IMR-90 (cell line): ENCODE measurements around the gene SERPIND1. TPM values are rescaled to one million over a fixed set of nuclear protein-coding genes. Genes with fewer than 3 reads are reported as not detected.

Experiments
- ATAC-seq: fragments of 200-7000 bp; cut with Tn5 transposase; 2 replicates; pipeline ENCODE4 v1.9.1; 2020; ENCODE audit warnings: low read depth, mild to moderate bottlenecking, moderate library complexity
- BruUV-seq: library from RNA; stranded (reverse); fragments of 400-500 nt; replicated peaks from 2 replicates; lab custom pipeline; 2021; lab: Mats Ljungman, UMichigan
- CTCF ChIA-PET: fragments of 300-600 bp; formaldehyde crosslinking; extraction: SDS; loops from one replicate; lab custom pipeline; 2021; ENCODE audit warnings: antibody characterized with exemption; lab: Yijun Ruan, JAX
- POLR2A ChIA-PET: fragments of 300-600 bp; sonication (Branson Sonifier 250); formaldehyde crosslinking; loops from one replicate; lab custom pipeline; 2022; ENCODE audit warnings: antibody characterized with exemption; ENCODE audit not compliant: unreplicated experiment; lab: Charles Lee
- DNase-seq: peaks from one replicate; pipeline ENCODE4 v3.0.0; 2013
- H2AFZ ChIP-seq: replicated peaks from 2 replicates; pipeline ENCODE3; 2013; ENCODE audit warnings: low read length, mild to moderate bottlenecking; ENCODE audit not compliant: poor library complexity
- H2AK5ac ChIP-seq: 2 replicates; pipeline ENCODE4 v1.6.1; 2013; ENCODE audit warnings: low read depth, low read length, inconsistent platforms
- H2AK9ac ChIP-seq: replicated peaks from 2 replicates; pipeline ENCODE3; 2013; ENCODE audit warnings: mild to moderate bottlenecking, low read depth, low read length, moderate library complexity; ENCODE audit not compliant: poor library complexity
- H2BK120ac ChIP-seq: 2 replicates; pipeline ENCODE4 v1.6.1; 2013; ENCODE audit warnings: low read depth, low read length, inconsistent platforms
- H2BK15ac ChIP-seq: 3 replicates; pipeline ENCODE4 v1.6.1; 2013; ENCODE audit warnings: low read depth, low read length, inconsistent platforms
- H2BK20ac ChIP-seq: 2 replicates; pipeline ENCODE4 v1.6.1; 2013; ENCODE audit warnings: low read depth, mild to moderate bottlenecking, inconsistent platforms, low read length, moderate library complexity
- H2BK5ac ChIP-seq: 2 replicates; pipeline ENCODE4 v1.6.1; 2013; ENCODE audit warnings: mild to moderate bottlenecking, low read depth, low read length, inconsistent platforms; ENCODE audit not compliant: poor library complexity, severe bottlenecking
- H3K14ac ChIP-seq: replicated peaks from 2 replicates; pipeline ENCODE4 v1.6.1; 2013; ENCODE audit warnings: low read depth, low read length, inconsistent platforms
- H3K18ac ChIP-seq: 2 replicates; pipeline ENCODE4 v1.6.1; 2013; ENCODE audit warnings: low read depth, low read length, control low read depth
- H3K23ac ChIP-seq: 2 replicates; pipeline ENCODE4 v1.6.1; 2013; ENCODE audit warnings: low read depth, low read length, inconsistent platforms
- H3K27ac ChIP-seq: 2 replicates; pipeline ENCODE4 v1.5.1; 2013; ENCODE audit warnings: mild to moderate bottlenecking, control low read depth, low read length; ENCODE audit not compliant: insufficient read depth
- H3K27me3 ChIP-seq: 2 replicates; pipeline ENCODE4 v1.6.1; 2013; ENCODE audit warnings: low read length; ENCODE audit not compliant: control insufficient read depth, insufficient read depth
- H3K36me3 ChIP-seq: 2 replicates; pipeline ENCODE4 v1.6.1; 2013; ENCODE audit warnings: low read length, mixed read lengths; ENCODE audit not compliant: control insufficient read depth, insufficient read depth
- H3K4ac ChIP-seq: 2 replicates; pipeline ENCODE4 v1.6.1; 2013; ENCODE audit warnings: low read depth, low read length, inconsistent platforms
- H3K4me1 ChIP-seq: 2 replicates; pipeline ENCODE4 v1.6.1; 2013; ENCODE audit warnings: low read length, mixed read lengths; ENCODE audit not compliant: control insufficient read depth, insufficient read depth
- H3K4me2 ChIP-seq: 2 replicates; pipeline ENCODE4 v1.6.1; 2013; ENCODE audit warnings: low read depth, mild to moderate bottlenecking, control low read depth, low read length, moderate library complexity
- H3K4me3 ChIP-seq: 2 replicates; pipeline ENCODE4 v1.5.1; 2013; ENCODE audit warnings: low read depth, mild to moderate bottlenecking, control low read depth, low read length, moderate library complexity; ENCODE audit not compliant: insufficient read depth
- H3K56ac ChIP-seq: 2 replicates; pipeline ENCODE4 v1.6.1; 2013; ENCODE audit warnings: low read length, inconsistent platforms; ENCODE audit not compliant: insufficient read depth; ENCODE audit errors: extremely low read depth
- H3K79me1 ChIP-seq, 2 experiments: 2 replicates each; pipeline ENCODE4 v1.6.1; 2013; ENCODE audit warnings: low read length in 2 of 2, inconsistent platforms in 1 of 2, low read depth in 1 of 2
- H3K9ac ChIP-seq: 2 replicates; pipeline ENCODE4 v1.6.1; 2013; ENCODE audit warnings: low read depth, low read length, control low read depth
- H3K9me1 ChIP-seq: 2 replicates; pipeline ENCODE4 v1.6.1; 2013; ENCODE audit warnings: low read length, inconsistent platforms; ENCODE audit not compliant: insufficient read depth
- H3K9me3 ChIP-seq: 2 replicates; pipeline ENCODE4 v1.6.1; 2013; ENCODE audit warnings: low read length; ENCODE audit not compliant: control insufficient read depth, insufficient read depth
- H4K20me1 ChIP-seq: 2 replicates; pipeline ENCODE4 v1.6.1; 2013; ENCODE audit warnings: low read length, inconsistent platforms; ENCODE audit not compliant: insufficient read depth
- H4K5ac ChIP-seq: 2 replicates; pipeline ENCODE4 v1.6.1; 2013; ENCODE audit warnings: mild to moderate bottlenecking, low read depth, low read length, control low read depth
- H4K8ac ChIP-seq, 2 experiments: 2 replicates each; pipeline ENCODE4 v1.6.1; 2013; ENCODE audit warnings: low read depth in 2 of 2, low read length in 2 of 2, control low read depth in 1 of 2, inconsistent platforms in 1 of 2
- H4K91ac ChIP-seq: 2 replicates; pipeline ENCODE4 v1.6.1; 2013; ENCODE audit warnings: low read depth, low read length, inconsistent platforms; ENCODE audit not compliant: insufficient read depth
- BHLHE40 ChIP-seq: fragments of 150-350 bp; IDR thresholded peaks from 2 replicates; pipeline ENCODE4 v1.6.1; 2016; ENCODE audit warnings: mild to moderate bottlenecking, low read depth, low read length
- CEBPB ChIP-seq: IDR thresholded peaks from 2 replicates; pipeline ENCODE4 v1.6.1; 2012; ENCODE audit warnings: low read depth, low read length, improper control_type of control experiment
- CHD1 ChIP-seq: IDR thresholded peaks from 2 replicates; pipeline ENCODE4 v1.6.1; 2012; ENCODE audit warnings: low read depth, low read length, improper control_type of control experiment
- MXI1 ChIP-seq: IDR thresholded peaks from 2 replicates; pipeline ENCODE4 v1.6.1; 2012; ENCODE audit warnings: low read depth, mild to moderate bottlenecking, low read length, moderate library complexity, borderline replicate concordance
- NFE2L2 ChIP-seq: fragments of 150-350 bp; IDR thresholded peaks from 2 replicates; pipeline ENCODE4 v1.6.1; 2016; ENCODE audit warnings: low read depth, mild to moderate bottlenecking, low read length
- POLR2A ChIP-seq: IDR thresholded peaks from 2 replicates; pipeline ENCODE4 v1.6.1; 2012; ENCODE audit warnings: mild to moderate bottlenecking, low read depth, low read length
- RAD21 ChIP-seq: IDR thresholded peaks from 2 replicates; pipeline ENCODE4 v1.6.1; 2012; ENCODE audit warnings: low read length, improper control_type of control experiment
- RCOR1 ChIP-seq: IDR thresholded peaks from 2 replicates; pipeline ENCODE4 v1.6.1; 2012; ENCODE audit warnings: mild to moderate bottlenecking, low read length, improper control_type of control experiment; ENCODE audit not compliant: insufficient replicate concordance
- RFX5 ChIP-seq: IDR thresholded peaks from 2 replicates; pipeline ENCODE4 v1.8.0; 2012; ENCODE audit warnings: low read depth, mild to moderate bottlenecking, low read length, moderate library complexity
- SMC3 ChIP-seq: fragments of 150-350 bp; IDR thresholded peaks from 2 replicates; pipeline ENCODE4 v1.6.1; 2016; ENCODE audit warnings: low read depth, mild to moderate bottlenecking, antibody characterized with exemption, low read length, moderate library complexity
- WGBS, 2 experiments: methylation state at CpG; one replicate each; pipeline versions ENCODE4 v1.1.5 to v1.1.7; 2013; ENCODE audit warnings: missing lambda C conversion rate in 2 of 2; ENCODE audit not compliant: insufficient read length in 1 of 2; ENCODE audit errors: extremely low coverage in 2 of 2; 5-methylcytosine and 5-hydroxymethylcytosine counted together
- dilution Hi-C: fragments of 300-500 bp; cut with HindIII; formaldehyde crosslinking; loops from one replicate; pipeline ENCODE4 v1.14.3; 2018; ENCODE audit warnings: low sequenced_read_pairs; ENCODE audit not compliant: unreplicated experiment
- in situ Hi-C: fragments of 300-500 bp; cut with MboI; formaldehyde crosslinking; loops from 3 replicates; pipeline ENCODE4 v1.14.3; 2019; ENCODE audit warnings: low sequenced_read_pairs, inconsistent platforms, mixed read lengths
- intact Hi-C: fragments of 100-400 bp; cut with micrococcal nuclease; formaldehyde crosslinking; loops from 2 replicates; pipeline ENCODE4 v1.10.0; 2022
- polyA plus RNA-seq, 3 experiments: library from polyadenylated mRNA; depleted of rRNA; stranded (reverse); fragments of >200 nt; gene quantifications; 2 replicates each; pipeline ENCODE4 v1.2.3, GENCODE V29; 2012; ENCODE audit warnings: low replicate concordance in 1 of 3
- total RNA-seq: library from RNA; depleted of rRNA; stranded (reverse); fragments of >200 nt; gene quantifications from 2 replicates; pipeline ENCODE4 v1.2.3, GENCODE V29; 2012
- TF ChIP-seq, protein P1 (sequence below): fragments of 150-350 bp; IDR thresholded peaks from 2 replicates; pipeline ENCODE4 v1.6.1; 2016; ENCODE audit warnings: low read depth, mild to moderate bottlenecking, low read length, moderate library complexity, borderline replicate concordance
- TF ChIP-seq, protein P2 (sequence below): fragments of 150-350 bp; IDR thresholded peaks from 2 replicates; pipeline ENCODE4 v1.6.1; 2017; ENCODE audit warnings: mild to moderate bottlenecking, antibody characterized with exemption, low read length, low read depth

Gene SERPIND1
- total and polyA plus RNA-seq, 2 of the 4 experiments (the other 2 are of a cell fraction): 0.12 TPM; not detected in 1

DNA sequence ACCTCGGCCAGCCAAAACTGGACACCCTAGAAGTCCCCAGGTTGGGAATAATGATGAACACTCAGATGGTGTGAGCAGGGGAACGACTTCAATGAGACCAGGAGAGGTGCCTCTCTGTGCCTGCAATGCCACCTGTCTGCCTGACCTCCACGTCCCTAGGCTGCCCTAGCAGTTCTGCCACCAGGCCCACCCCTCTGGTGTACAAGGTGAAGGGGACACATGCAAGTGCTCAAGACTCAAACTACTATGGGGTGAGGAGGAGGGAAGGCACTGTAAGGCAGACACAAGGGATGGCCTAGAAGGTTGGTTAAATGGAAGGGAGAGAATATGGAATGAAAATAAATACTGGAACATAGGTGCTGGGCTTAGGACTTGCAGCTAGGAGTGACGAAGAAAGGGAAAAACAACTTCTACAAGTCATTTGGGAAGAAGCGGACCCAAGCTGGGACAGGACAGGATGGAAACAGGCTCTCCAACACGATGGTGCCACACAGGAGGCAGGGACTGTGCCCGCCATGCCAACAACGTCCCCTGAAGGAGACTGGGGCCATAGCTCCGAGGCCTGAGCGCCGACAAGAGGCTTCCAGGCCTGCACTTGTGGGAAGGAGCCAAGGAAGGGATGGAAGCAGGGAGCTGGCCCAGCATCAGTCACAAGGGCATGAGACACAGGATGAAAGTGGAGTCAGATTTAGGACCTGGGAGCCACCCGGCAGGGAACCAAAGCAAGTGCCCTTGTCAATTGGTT, 18.5 kb downstream of the SERPIND1 start:
- TF ChIP-seq POLR2A: no peak
- no peak for TF ChIP-seq RFX5
- TF ChIP-seq SMC3: no peak
- TF ChIP-seq RAD21: no peak
- TF ChIP-seq, protein P1, sequence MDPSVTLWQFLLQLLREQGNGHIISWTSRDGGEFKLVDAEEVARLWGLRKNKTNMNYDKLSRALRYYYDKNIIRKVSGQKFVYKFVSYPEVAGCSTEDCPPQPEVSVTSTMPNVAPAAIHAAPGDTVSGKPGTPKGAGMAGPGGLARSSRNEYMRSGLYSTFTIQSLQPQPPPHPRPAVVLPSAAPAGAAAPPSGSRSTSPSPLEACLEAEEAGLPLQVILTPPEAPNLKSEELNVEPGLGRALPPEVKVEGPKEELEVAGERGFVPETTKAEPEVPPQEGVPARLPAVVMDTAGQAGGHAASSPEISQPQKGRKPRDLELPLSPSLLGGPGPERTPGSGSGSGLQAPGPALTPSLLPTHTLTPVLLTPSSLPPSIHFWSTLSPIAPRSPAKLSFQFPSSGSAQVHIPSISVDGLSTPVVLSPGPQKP: no peak
- TF ChIP-seq BHLHE40: no peak
- TF ChIP-seq MXI1: no peak
- TF ChIP-seq, protein P2, sequence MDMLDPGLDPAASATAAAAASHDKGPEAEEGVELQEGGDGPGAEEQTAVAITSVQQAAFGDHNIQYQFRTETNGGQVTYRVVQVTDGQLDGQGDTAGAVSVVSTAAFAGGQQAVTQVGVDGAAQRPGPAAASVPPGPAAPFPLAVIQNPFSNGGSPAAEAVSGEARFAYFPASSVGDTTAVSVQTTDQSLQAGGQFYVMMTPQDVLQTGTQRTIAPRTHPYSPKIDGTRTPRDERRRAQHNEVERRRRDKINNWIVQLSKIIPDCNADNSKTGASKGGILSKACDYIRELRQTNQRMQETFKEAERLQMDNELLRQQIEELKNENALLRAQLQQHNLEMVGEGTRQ: no peak
- no peak for TF ChIP-seq CEBPB
- TF ChIP-seq NFE2L2: no peak
- TF ChIP-seq CHD1: no peak
- no peak for TF ChIP-seq RCOR1
- H3K56ac ChIP-seq: no peak overlapping the region
- ChIA-PET POLR2A (no interaction called here), CTCF (interaction anchor here (2.1 kb wide), 1 partner anchor 8 kb away, joined by 9 read pairs; no protein-coding TSS in a partner anchor)
- no peak overlapping the region for H2BK20ac ChIP-seq
- H3K9me3 ChIP-seq: no peaks in the 10 kb centered on the region
- BruUV-seq: no TSS peak
- H3K27ac ChIP-seq: no peak overlapping the region
- H2BK15ac ChIP-seq: no peak overlapping the region
- H3K4me3 ChIP-seq: no peak overlapping the region
- intact Hi-C loops: no loop called here
- 0 out of 2 replicates have a peak, but pooled peaks cover 3% of the 10 kb centered on the region for H4K20me1 ChIP-seq
- H2AK5ac ChIP-seq: no peak overlapping the region
- DNase-seq (no peak), ATAC-seq (no peak)
- H3K79me1 ChIP-seq: peaks cover 0 to 3% of the 10 kb centered on the region in 2 experiments; a peak in 1 of 4 replicates
- no peak overlapping the region for H3K14ac ChIP-seq
- no peak overlapping the region for H4K8ac ChIP-seq
- H2AK9ac ChIP-seq: peak overlapping the region; percentile 60
- H2BK5ac ChIP-seq: no peak overlapping the region
- no peak overlapping the region for H3K23ac ChIP-seq
- in situ Hi-C loops: no loop called here
- 0 out of 2 replicates have a peak, but pooled peaks cover 2% of the 10 kb centered on the region for H3K4me1 ChIP-seq
- no peak overlapping the region for H4K5ac ChIP-seq
- H3K27me3 ChIP-seq: no peaks in the 10 kb centered on the region
- peaks cover 51% of the 10 kb centered on the region for H3K36me3 ChIP-seq
- H3K4me2 ChIP-seq: no peak overlapping the region
- H2AFZ ChIP-seq: no peak overlapping the region
- no peak overlapping the region for H3K9ac ChIP-seq
- dilution Hi-C loops: no loop called here
- H3K9me1 ChIP-seq: peaks cover 7% of the 10 kb centered on the region; the same call in 1 of the 2 replicates
- H3K18ac ChIP-seq: no peak overlapping the region
- H2BK120ac ChIP-seq: no peak overlapping the region
- WGBS, 2 experiments: 97% methylated on average over 8 of the region's 12 CpGs; no CpG with 5 or more reads in 1 of the 2 experiments
- no peak overlapping the region for H4K91ac ChIP-seq
- H3K4ac ChIP-seq: no peak overlapping the region
